Measurements from ENCODE around the gene TRIM14.
"Not testable (repeated sequence)": the region's sequence is repeated elsewhere in the genome, so short reads cannot be mapped to it uniquely, and the experiment has no call there.

TRIM14 gene

GRCh38 chr9:98108531-98109031, 10.4 kb downstream of the TRIM14 start:
- DNase-seq (ENCODE audit: low read depth, low spot score): no peak

DNA sequence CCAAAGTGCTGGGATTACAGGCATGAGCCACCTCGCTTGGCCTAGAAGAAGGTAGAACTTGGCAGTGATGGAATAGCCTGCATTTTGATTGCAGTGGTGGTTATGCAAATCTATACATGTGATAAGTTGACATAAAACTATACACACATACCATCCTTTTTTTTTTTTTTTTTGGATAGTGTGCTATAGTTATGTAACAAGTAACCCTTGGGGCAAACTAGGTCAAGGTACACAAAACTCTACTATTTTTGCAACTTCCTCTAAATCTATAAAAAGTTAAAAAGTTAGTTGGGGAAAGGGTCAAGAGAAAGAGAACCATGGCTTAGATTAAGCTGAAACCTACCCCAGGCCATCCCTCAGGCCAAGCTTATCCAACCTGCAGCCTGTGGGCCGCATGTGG, 11.1 kb downstream of the TRIM14 start:
- DNase-seq (ENCODE audit: low read depth, low spot score): no peak

- no peak for DNase-seq (ENCODE audit: low read depth, low spot score)
Measured at GRCh38 chr9:98105006-98105405, 14.0 kb downstream of the TRIM14 start.

GRCh38 chr9:98104445-98104881, 14.6 kb downstream of the TRIM14 start:
- no peak for DNase-seq (ENCODE audit: low read depth, low spot score)

- no peak for DNase-seq (ENCODE audit: low read depth, low spot score)
Measured at GRCh38 chr9:98101868-98102273, 17.2 kb downstream of the TRIM14 start.

DNA sequence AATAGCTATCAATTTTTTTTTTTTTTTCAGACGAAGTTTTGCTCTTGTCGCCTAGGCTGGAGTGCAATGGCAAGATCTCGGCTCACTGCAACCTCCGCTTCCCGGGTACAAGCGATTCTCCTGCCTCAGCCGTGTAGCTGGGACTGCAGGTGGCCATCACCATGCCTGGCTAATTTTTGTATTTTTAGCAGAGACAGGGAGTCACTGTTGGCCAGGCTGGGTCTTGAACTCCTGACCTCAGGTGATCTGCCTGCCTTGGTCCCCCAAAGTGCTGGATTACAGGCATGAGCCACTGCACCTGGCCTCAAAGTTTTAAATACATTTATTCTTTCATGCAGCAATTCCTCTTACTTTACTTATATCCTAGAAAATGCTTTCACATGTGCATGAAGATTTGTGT, 17.6 kb downstream of the TRIM14 start:
- no peak for DNase-seq (ENCODE audit: low read depth, low spot score)

DNA sequence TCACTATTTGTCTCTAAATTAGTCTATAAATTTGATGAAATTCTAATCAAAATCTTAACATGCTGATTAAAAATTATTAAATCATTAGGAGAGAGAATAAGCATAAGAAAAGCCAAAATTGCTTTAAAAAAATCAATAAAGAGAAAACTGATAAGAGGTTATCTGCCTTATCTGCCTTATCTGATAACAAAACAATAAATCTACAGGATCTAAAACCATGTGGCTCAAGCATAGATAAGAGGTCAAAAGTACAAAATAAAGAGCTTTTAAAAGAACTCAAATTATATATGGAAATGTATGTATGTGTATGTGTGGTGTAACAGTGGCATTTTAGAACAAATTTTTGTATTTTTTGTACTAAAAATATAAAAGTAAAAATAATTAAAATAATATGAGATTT, 18.6 kb downstream of the TRIM14 start:
- no peak for DNase-seq (ENCODE audit: low read depth, low spot score)

GRCh38 chr9:98099898-98100297, 19.1 kb downstream of the TRIM14 start:
- DNase-seq (ENCODE audit: low read depth, low spot score): no peak

DNA sequence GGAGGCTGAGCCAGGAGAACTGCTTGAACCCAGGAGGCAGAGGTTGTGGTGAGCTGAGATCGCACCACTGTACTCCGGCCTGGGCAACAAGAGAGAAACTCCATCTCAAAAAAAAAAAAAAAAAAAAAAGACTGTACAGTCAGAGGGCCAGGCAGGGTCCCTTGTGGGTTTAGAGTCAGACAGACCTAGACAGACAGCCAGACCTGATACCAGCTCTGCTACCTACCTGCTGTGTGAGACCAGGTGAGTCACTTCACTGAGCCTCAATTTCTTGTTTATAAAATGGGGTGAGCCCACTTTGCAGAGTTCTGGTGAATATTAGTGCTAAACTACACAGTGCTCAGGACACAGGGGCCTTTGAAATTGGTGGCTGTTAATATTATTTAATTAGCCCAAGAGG, 19.7 kb downstream of the TRIM14 start:
- DNase-seq (ENCODE audit: low read depth, low spot score): no peak

DNA sequence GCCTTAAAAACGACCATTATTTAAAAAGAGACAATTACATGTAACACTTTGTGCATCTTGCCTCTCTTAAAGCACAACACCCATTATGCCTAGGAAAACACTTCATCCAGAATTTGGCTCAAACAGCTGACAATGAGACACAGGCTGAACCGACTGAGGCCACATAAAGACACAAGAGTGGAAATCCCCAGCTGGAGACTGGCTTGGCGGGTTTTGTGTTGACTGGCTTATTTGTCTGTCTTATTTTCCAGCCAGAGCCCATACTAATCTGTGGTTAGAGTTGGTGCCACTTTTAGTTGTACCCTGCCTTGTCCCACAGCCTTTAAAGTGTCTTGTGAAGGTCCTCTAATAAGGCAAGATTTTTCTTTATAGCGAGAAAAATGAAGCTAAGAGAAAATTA, 21.2 kb downstream of the TRIM14 start:
- no peak for DNase-seq (ENCODE audit: low read depth, low spot score)

DNA sequence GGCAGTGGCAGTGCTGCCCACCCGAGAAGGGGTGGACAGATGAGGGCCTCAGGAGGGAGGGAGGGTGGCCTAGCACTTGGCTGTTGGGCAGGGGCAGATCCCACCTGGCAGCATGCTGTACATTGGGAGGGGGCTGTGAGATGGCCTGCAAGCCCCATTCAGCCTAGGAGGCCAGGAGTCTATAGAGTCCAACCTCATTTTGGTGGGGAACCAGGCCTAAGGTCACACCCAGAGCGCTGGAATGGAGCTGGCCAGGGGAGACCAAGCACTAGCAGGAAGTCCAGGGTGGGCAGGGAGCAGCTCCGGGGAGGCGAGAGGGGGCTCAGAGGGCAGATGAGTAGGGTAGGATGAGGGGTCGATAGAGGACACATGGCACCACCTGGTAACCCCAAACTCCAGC, 22.9 kb downstream of the TRIM14 start:
- DNase-seq (ENCODE audit: low read depth, low spot score): no peak

DNA sequence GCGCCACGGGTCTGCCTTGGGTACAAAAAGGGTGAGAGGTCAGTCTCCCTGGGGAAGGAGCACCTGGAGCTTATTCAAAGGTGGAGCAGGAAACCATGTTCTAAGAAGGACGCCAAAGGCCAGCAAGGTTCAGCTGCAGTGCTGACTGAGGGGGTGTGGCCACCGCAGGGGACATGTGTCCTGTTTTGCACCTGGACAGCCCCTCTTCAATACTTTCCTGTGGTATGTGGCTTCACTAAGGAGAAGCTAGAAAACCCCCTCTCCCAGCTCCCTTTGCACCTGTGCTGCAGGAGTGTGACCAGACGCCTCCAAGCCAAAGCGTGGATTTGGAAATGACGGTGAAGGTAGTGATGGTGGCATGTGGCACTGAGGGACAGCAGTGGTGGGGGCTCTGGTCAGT, 23.6 kb downstream of the TRIM14 start:
- DNase-seq (ENCODE audit: low read depth, low spot score): no peak

GRCh38 chr9:98094851-98095250, 24.2 kb downstream of the TRIM14 start:
- no peak for DNase-seq (ENCODE audit: low read depth, low spot score)

GRCh38 chr9:98094316-98094715, 24.7 kb downstream of the TRIM14 start:
- DNase-seq (ENCODE audit: low read depth, low spot score): no peak

GRCh38 chr9:98092613-98092931, 26.4 kb downstream of the TRIM14 start:
- DNase-seq (ENCODE audit: low read depth, low spot score): no peak

DNA sequence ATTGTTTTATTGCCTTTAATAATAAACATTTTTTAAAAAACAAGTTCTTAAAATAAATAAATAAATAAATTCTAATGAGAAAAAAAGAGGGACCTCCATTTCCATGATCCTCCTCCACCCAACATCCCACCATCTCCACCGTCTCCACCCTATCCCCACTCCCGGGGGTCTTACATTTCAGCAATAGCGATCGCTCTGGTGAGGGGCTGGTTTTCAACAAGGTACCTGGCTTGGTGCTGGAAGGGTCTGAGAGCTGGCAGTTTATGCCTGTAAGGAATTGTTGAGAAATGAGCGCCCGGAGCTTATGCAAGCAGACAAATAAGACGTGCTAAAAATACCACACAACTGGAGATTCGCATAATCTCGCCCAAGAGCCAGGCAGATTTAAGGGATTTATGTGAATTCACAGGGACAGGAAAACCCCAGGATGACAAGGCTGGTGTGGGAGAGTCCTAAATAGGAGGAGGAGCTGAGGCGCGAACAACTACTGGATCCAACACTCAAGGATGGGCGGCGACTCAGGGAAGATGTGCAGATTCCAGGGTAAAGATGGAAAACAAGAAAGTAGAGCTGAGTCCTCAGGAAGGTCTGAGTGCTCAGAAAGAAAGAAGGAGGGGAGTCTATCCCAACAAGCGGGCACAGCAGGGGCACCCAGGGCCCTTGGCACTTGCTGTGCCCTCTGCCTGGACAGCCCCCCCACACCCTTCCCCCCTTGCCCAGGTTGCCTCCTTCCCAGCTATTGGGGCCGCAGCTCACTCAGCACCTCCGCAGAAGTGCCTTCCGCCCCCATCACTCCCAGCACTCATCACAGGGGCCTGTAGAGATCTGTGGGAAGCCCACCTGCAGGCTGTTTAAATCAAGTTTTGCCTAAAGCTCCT, 27.0 kb downstream of the TRIM14 start:
- DNase-seq (ENCODE audit: low read depth, low spot score): no peak

GRCh38 chr9:98090674-98091073, 28.3 kb downstream of the TRIM14 start:
- DNase-seq (ENCODE audit: low read depth, low spot score): not testable (repeated sequence)

GRCh38 chr9:98087420-98088354, 31.3 kb downstream of the TRIM14 start:
- DNase-seq (ENCODE audit: low read depth, low spot score): no peak

- no peak for DNase-seq (ENCODE audit: low read depth, low spot score)
Measured at GRCh38 chr9:98086461-98086860, 32.6 kb downstream of the TRIM14 start.

DNA sequence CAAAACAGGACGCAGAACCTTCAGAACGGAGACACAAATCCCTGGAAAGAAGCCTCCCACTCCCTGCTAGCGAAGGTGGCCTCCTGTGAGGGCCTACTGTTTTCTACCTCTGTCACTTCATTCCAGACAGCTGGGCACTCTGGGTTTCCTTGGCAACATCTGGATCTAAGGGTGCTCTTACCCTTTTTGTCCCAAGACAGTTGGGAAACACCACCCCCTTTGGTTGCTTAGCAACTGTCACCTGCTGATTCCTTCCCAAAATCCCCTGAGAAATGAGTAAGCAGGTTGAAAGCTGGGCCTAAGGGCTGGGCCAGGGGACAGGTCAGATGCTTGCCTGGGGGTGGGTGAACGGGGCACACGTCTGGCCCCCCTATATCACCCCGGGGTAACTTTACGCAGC, 33.1 kb downstream of the TRIM14 start:
- DNase-seq (ENCODE audit: low read depth, low spot score): no peak

DNA sequence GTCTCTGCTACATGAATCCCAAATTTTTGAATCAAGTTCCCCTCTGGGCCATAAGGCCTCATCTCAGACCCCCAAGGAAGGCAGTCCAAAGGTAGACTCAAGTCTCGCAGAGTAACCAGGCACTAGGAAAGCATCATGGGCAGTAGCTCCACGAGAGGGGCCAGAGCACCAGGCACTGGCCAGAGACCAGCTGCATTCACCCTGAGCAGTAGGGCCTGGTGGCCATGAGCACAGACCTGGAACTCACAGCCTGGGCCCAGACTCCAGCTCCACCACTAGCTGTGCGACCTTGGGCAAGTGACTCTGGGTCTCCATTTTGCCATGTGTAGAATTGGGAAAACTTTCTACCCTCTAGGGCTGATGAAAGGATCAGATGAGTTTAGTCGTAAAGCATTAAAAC, 34.0 kb downstream of the TRIM14 start:
- DNase-seq (ENCODE audit: low read depth, low spot score): no peak

- no peak for DNase-seq (ENCODE audit: low read depth, low spot score)
Measured at GRCh38 chr9:98084396-98084795, 34.6 kb downstream of the TRIM14 start.

All from brain pericyte (primary cell).